DOHH2 (cell line): Measurements from ENCODE around the gene PDE4D.

Experiments
- H3F3A ChIP-seq: fragments of 200-600 bp; sonication (generic), shearing (Covaris generic); 2 replicates; pipeline ENCODE4 v1.6.0; 2016; ENCODE audit warnings: antibody characterized with exemption, mild to moderate bottlenecking; ENCODE audit not compliant: control insufficient read depth, insufficient read depth
- H3K27ac ChIP-seq: fragments of 200-600 bp; sonication (generic); 2 replicates; pipeline ENCODE4 v1.5.1; 2014; ENCODE audit warnings: low read depth, mild to moderate bottlenecking, low read length, moderate library complexity
- H3K27me3 ChIP-seq: fragments of 200-600 bp; sonication (generic); 2 replicates; pipeline ENCODE4 v1.6.1; 2014; ENCODE audit warnings: mild to moderate bottlenecking, low read length, mixed read lengths; ENCODE audit not compliant: control insufficient read depth
- H3K36me3 ChIP-seq: fragments of 200-600 bp; sonication (generic); 2 replicates; pipeline ENCODE4 v1.6.1; 2014; ENCODE audit warnings: mild to moderate bottlenecking, low read length, moderate library complexity, mixed read lengths; ENCODE audit not compliant: control insufficient read depth
- H3K4me1 ChIP-seq: fragments of 200-600 bp; sonication (generic); 2 replicates; pipeline ENCODE4 v1.6.1; 2014; ENCODE audit warnings: mild to moderate bottlenecking, low read length, mixed read lengths; ENCODE audit not compliant: control insufficient read depth
- H3K4me2 ChIP-seq: fragments of 200-600 bp; sonication (generic); 2 replicates; pipeline ENCODE4 v1.6.0; 2014; ENCODE audit warnings: mild to moderate bottlenecking, low read length, moderate library complexity
- H3K4me3 ChIP-seq: fragments of 200-600 bp; sonication (generic); 2 replicates; pipeline ENCODE4 v1.5.1; 2014; ENCODE audit warnings: mild to moderate bottlenecking, low read length, mixed read lengths
- H3K79me2 ChIP-seq: fragments of 200-600 bp; sonication (generic); 2 replicates; pipeline ENCODE4 v1.6.1; 2014; ENCODE audit warnings: mild to moderate bottlenecking, low read length, mixed read lengths; ENCODE audit not compliant: control insufficient read depth
- H3K9me2 ChIP-seq: fragments of 200-600 bp; sonication (generic); replicated peaks from 2 replicates; pipeline ENCODE4 v1.6.1; 2014; ENCODE audit warnings: mild to moderate bottlenecking, low read length, mixed read lengths; ENCODE audit not compliant: control insufficient read depth
- H3K9me3 ChIP-seq: fragments of 200-600 bp; sonication (generic); 2 replicates; pipeline ENCODE4 v1.6.1; 2014; ENCODE audit warnings: antibody characterized with exemption, low read length, mixed read lengths; ENCODE audit not compliant: control insufficient read depth, insufficient read depth
- H4K20me1 ChIP-seq: fragments of 200-600 bp; sonication (generic); 2 replicates; pipeline ENCODE4 v1.6.0; 2014; ENCODE audit warnings: low read depth, mild to moderate bottlenecking, antibody characterized with exemption, low read length, moderate library complexity; ENCODE audit not compliant: control insufficient read depth, insufficient read depth
- EZH2phosphoT487 ChIP-seq: fragments of 200-600 bp; sonication (generic); IDR thresholded peaks from 2 replicates; pipeline ENCODE4 v1.6.1; 2017; ENCODE audit warnings: borderline replicate concordance, mild to moderate bottlenecking, antibody characterized with exemption, low read length, moderate library complexity, mixed read lengths
- TF ChIP-seq, protein P1 (sequence below): fragments of 200-600 bp; sonication (generic); IDR thresholded peaks from one replicate; pipeline ENCODE4 v1.5.1; 2014; ENCODE audit warnings: antibody characterized with exemption, mild to moderate bottlenecking, low read depth, low read length; ENCODE audit not compliant: poor library complexity, severe bottlenecking

Gene PDE4D

GRCh38 chr5:58929726-58930125 lies 963.8 kb downstream of the PDE4D start:
- Histone ChIP-seq H4K20me1 (no peaks in the 10 kb centered on the region), H3K27me3 (no peaks in the 10 kb centered on the region; the same call in 1 of the 2 replicates), H3K4me2 (no peak overlapping the region), H3F3A (no peaks in the 10 kb centered on the region), H3K36me3 (no peaks in the 10 kb centered on the region), H3K9me3 (no peaks in the 10 kb centered on the region), H3K4me3 (no peak overlapping the region), H3K27ac (no peak overlapping the region), H3K79me2 (no peaks in the 10 kb centered on the region), H3K9me2 (no peaks in the 10 kb centered on the region), H3K4me1 (no peaks in the 10 kb centered on the region)
- TF ChIP-seq, protein P1, sequence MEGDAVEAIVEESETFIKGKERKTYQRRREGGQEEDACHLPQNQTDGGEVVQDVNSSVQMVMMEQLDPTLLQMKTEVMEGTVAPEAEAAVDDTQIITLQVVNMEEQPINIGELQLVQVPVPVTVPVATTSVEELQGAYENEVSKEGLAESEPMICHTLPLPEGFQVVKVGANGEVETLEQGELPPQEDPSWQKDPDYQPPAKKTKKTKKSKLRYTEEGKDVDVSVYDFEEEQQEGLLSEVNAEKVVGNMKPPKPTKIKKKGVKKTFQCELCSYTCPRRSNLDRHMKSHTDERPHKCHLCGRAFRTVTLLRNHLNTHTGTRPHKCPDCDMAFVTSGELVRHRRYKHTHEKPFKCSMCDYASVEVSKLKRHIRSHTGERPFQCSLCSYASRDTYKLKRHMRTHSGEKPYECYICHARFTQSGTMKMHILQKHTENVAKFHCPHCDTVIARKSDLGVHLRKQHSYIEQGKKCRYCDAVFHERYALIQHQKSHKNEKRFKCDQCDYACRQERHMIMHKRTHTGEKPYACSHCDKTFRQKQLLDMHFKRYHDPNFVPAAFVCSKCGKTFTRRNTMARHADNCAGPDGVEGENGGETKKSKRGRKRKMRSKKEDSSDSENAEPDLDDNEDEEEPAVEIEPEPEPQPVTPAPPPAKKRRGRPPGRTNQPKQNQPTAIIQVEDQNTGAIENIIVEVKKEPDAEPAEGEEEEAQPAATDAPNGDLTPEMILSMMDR: no peak
- TF ChIP-seq EZH2phosphoT487: no peak

DNA sequence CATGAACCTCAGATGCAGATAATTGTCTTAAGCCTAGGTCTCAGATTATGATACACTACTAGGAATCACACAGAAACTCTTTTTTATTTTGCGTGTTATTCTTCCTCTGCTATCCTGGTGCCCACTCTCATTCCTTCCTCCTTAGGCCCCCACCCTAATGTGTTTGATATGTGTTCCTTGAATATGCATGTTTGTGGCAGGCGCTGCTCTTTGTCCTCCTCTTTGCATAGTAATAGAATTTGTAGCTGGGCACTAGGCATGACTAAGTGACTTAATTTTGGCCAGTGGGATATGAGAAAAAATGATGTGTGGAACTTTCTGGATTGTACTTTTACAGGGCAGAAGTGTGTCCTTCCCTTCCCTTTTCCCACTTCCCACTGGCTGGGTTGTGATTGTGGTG lies 965.6 kb downstream of the PDE4D start:
- no peaks in the 10 kb centered on the region for H3F3A ChIP-seq
- H3K4me3 ChIP-seq: no peak overlapping the region
- no peaks in the 10 kb centered on the region for H4K20me1 ChIP-seq
- H3K4me2 ChIP-seq: no peak overlapping the region
- H3K27ac ChIP-seq: no peak overlapping the region
- no peaks in the 10 kb centered on the region for H3K9me3 ChIP-seq
- no peaks in the 10 kb centered on the region for H3K79me2 ChIP-seq
- H3K36me3 ChIP-seq: no peaks in the 10 kb centered on the region
- TF ChIP-seq EZH2phosphoT487: no peak
- TF ChIP-seq, protein P1: no peak
- no peaks in the 10 kb centered on the region; the same call in 1 of the 2 replicates for H3K27me3 ChIP-seq
- H3K4me1 ChIP-seq: no peaks in the 10 kb centered on the region
- no peaks in the 10 kb centered on the region for H3K9me2 ChIP-seq

GRCh38 chr5:58927181-58927580 lies 966.3 kb downstream of the PDE4D start:
- Histone ChIP-seq H3K9me3 (no peaks in the 10 kb centered on the region), H3K27me3 (no peaks in the 10 kb centered on the region; the same call in 1 of the 2 replicates), H3K4me1 (no peaks in the 10 kb centered on the region), H3K27ac (no peak overlapping the region), H3K79me2 (no peaks in the 10 kb centered on the region), H3K9me2 (no peaks in the 10 kb centered on the region), H3F3A (no peaks in the 10 kb centered on the region), H4K20me1 (no peaks in the 10 kb centered on the region), H3K4me2 (no peak overlapping the region), H3K36me3 (no peaks in the 10 kb centered on the region), H3K4me3 (no peak overlapping the region)
- TF ChIP-seq, protein P1: no peak
- no peak for TF ChIP-seq EZH2phosphoT487

DNA sequence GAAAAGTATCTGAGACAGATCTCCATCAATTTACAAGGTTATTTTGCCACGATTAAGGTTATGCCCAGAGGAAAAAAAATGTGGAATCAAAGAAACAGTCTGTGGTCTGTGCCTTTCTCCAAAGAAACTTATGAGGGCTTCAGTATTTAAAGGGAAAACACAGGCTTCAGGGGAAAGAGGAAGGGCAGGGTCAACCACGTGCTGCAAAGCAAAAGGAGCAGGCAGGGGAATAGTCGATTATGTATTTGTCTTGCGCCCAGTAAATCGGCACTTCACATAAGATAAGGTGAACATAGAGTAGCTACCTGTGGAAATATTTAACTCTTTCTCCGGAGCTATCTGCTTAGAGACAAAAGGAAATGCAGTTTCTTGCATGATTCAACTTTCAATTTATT lies 967.0 kb downstream of the PDE4D start:
- H3K4me2 ChIP-seq: no peak overlapping the region
- no peaks in the 10 kb centered on the region for H3K36me3 ChIP-seq
- no peak overlapping the region for H3K27ac ChIP-seq
- H3K4me1 ChIP-seq: no peaks in the 10 kb centered on the region
- H3K79me2 ChIP-seq: no peaks in the 10 kb centered on the region
- H3K27me3 ChIP-seq: no peaks in the 10 kb centered on the region; the same call in 1 of the 2 replicates
- no peaks in the 10 kb centered on the region for H3K9me3 ChIP-seq
- H3K9me2 ChIP-seq: no peaks in the 10 kb centered on the region
- H3F3A ChIP-seq: no peaks in the 10 kb centered on the region
- TF ChIP-seq, protein P1: no peak
- TF ChIP-seq EZH2phosphoT487: no peak
- H4K20me1 ChIP-seq: no peaks in the 10 kb centered on the region
- no peak overlapping the region for H3K4me3 ChIP-seq
